Lower leg skin (tissue), 4 donors: ENCODE measurements around the gene S100B. TPM values are rescaled to one million over a fixed set of nuclear protein-coding genes. Genes with fewer than 3 reads are reported as not detected.

Experiments
- DNase-seq, 2 donors: peaks; one replicate each; pipeline ENCODE4 v3.0.0-alpha.2; 2019; ENCODE audit warnings: low spot score in 2 of 2
- H3K4me3 ChIP-seq: fragments of 200-600 bp; sonication (generic); 2 replicates; pipeline ENCODE4 v1.5.1; 2017; ENCODE audit warnings: mild to moderate bottlenecking, low read depth; ENCODE audit not compliant: poor library complexity, severe bottlenecking
- CTCF ChIP-seq, 3 donors: fragments of 450-650 bp; IDR thresholded peaks; one replicate each; pipeline ENCODE4 v1.5.1; 2016; ENCODE audit warnings: antibody characterized with exemption in 3 of 3, mild to moderate bottlenecking in 3 of 3, moderate library complexity in 2 of 3
- POLR2A ChIP-seq, 2 donors: fragments of 450-650 bp; IDR thresholded peaks; one replicate each; pipeline ENCODE4 v1.6.1; 2016 to 2017; ENCODE audit warnings: antibody characterized with exemption in 2 of 2, mild to moderate bottlenecking in 1 of 2, moderate library complexity in 1 of 2
- WGBS, 2 donors: methylation state at CpG; one replicate each; pipeline ENCODE4 v1.1.5; 2018; 5-methylcytosine and 5-hydroxymethylcytosine counted together
- intact Hi-C: fragments of 100-400 bp; cut with DNase I; formaldehyde crosslinking; loops from one replicate; pipeline ENCODE4 v1.15.0; 2023; ENCODE audit warnings: low total_unique reads
- total RNA-seq, 4 donors: library from RNA; depleted of rRNA; stranded (reverse); fragments of >200 nt; gene quantifications; one replicate each; pipeline ENCODE4 v1.1.0, GENCODE V29; 2016

Gene S100B
- total RNA-seq, 4 donors from 2014 or later: 5.4 to 18.3 (median 13.7) TPM

- no peak for DNase-seq
- H3K4me3 ChIP-seq: no peak overlapping the region
- TF ChIP-seq POLR2A (IDR thresholded peaks at IDR 0.05) (no peak), CTCF (IDR thresholded peaks at IDR 0.05) (no peak)
- 93 to 95% methylated on average over 7 of the region's 7 CpGs for WGBS, 2 donors
- intact Hi-C loops: loop anchor here (1.0 kb wide), 1 partner anchor 12 kb away; no protein-coding TSS in a partner anchor
Observed at GRCh38 chr21:46626536-46626935, 21.7 kb upstream of the S100B start.

GRCh38 chr21:46625759-46626158 lies 20.9 kb upstream of the S100B start:
- TF ChIP-seq POLR2A (IDR thresholded peaks at IDR 0.05) (no peak), CTCF (IDR thresholded peaks at IDR 0.05) (no peak)
- no peak for DNase-seq
- intact Hi-C loops: loop anchor here (1.0 kb wide), 1 partner anchor 11 kb away; no protein-coding TSS in a partner anchor
- 87 to 92% methylated on average over 1 of the region's 1 CpG for WGBS, 2 donors
- H3K4me3 ChIP-seq: no peak overlapping the region

GRCh38 chr21:46624050-46624449 lies 19.2 kb upstream of the S100B start:
- H3K4me3 ChIP-seq: no peak overlapping the region
- intact Hi-C loops: no loop called here
- TF ChIP-seq CTCF (IDR thresholded peaks at IDR 0.05): no peak
- TF ChIP-seq POLR2A (IDR thresholded peaks at IDR 0.05): no peak
- no peak for DNase-seq
- 71 to 75% methylated on average over 16 of the region's 16 CpGs for WGBS, 2 donors

GRCh38 chr21:46622226-46622625 lies 17.3 kb upstream of the S100B start:
- intact Hi-C loops: no loop called here
- TF ChIP-seq POLR2A (IDR thresholded peaks at IDR 0.05): no peak
- 65% methylated on average over 4 of the region's 4 CpGs for WGBS, 2 donors
- H3K4me3 ChIP-seq: no peak overlapping the region
- DNase-seq: no peak

GRCh38 chr21:46621457-46622182 lies 16.7 kb upstream of the S100B start:
- TF ChIP-seq POLR2A (IDR thresholded peaks at IDR 0.05) (no peak), CTCF (IDR thresholded peaks at IDR 0.05) (no peak)
- H3K4me3 ChIP-seq: no peak overlapping the region
- intact Hi-C loops: no loop called here
- 73 to 80% methylated on average over 9 of the region's 9 CpGs for WGBS, 2 donors
- DNase-seq: no peak

- TF ChIP-seq CTCF (IDR thresholded peaks at IDR 0.05): no peak
- no peak for TF ChIP-seq POLR2A (IDR thresholded peaks at IDR 0.05)
- no peak overlapping the region for H3K4me3 ChIP-seq
- no peak for DNase-seq
- intact Hi-C loops: no loop called here
- WGBS, 2 donors: 83 to 92% methylated on average over 7 of the region's 7 CpGs
Observed at GRCh38 chr21:46620846-46621245, 16.0 kb upstream of the S100B start.
